SU-DHL-6 (cell line): ENCODE results near the gene UXS1.

Experiments used
- EZH2phosphoT487 ChIP-seq: fragments of 200-600 bp; sonication (generic), shearing (Covaris generic); conservative IDR thresholded peaks from 2 replicates; pipeline ENCODE4 v1.6.1; 2018; ENCODE audit warnings: mild to moderate bottlenecking, antibody characterized with exemption, low read length, moderate library complexity, mixed read lengths
- TF ChIP-seq, protein P1 (sequence below): fragments of 200-600 bp; sonication (generic); IDR thresholded peaks from one replicate; pipeline ENCODE4 v1.5.1; 2017; ENCODE audit warnings: antibody characterized with exemption, mild to moderate bottlenecking, low read length, moderate library complexity; ENCODE audit not compliant: insufficient read depth, poor library complexity, severe bottlenecking

DNA sequence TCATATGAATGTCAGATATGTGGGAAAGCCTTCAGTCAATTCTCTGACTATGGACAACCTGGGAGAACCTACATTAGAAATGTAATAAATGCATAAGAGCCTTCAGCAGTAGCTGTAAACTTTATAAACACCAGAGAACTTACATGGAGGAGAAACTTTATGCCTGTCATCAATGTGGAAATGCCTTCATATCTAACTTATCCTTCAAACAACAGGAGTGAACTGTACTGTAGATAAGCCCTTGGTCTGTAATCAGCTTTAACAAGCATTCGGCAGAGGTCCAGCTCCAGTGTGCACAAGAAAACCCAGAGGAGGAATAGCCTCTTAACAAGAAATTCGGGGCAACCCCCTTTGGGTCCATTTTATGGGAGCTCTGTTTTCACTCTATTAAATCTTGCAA lies 14.8 kb upstream of the UXS1 start:
- TF ChIP-seq, protein P1, sequence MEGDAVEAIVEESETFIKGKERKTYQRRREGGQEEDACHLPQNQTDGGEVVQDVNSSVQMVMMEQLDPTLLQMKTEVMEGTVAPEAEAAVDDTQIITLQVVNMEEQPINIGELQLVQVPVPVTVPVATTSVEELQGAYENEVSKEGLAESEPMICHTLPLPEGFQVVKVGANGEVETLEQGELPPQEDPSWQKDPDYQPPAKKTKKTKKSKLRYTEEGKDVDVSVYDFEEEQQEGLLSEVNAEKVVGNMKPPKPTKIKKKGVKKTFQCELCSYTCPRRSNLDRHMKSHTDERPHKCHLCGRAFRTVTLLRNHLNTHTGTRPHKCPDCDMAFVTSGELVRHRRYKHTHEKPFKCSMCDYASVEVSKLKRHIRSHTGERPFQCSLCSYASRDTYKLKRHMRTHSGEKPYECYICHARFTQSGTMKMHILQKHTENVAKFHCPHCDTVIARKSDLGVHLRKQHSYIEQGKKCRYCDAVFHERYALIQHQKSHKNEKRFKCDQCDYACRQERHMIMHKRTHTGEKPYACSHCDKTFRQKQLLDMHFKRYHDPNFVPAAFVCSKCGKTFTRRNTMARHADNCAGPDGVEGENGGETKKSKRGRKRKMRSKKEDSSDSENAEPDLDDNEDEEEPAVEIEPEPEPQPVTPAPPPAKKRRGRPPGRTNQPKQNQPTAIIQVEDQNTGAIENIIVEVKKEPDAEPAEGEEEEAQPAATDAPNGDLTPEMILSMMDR, result no peak
- no peak for TF ChIP-seq EZH2phosphoT487
